Activated CD4-positive, CD25-positive, alpha-beta regulatory T cell treated with anti-CD3 and anti-CD28 coated beads, Interleukin-2, amount 50 U/mL, for 16 hours (primary cell): ENCODE data around the gene DYNC2LI1.

Source experiments
- DNase-seq: peaks from one replicate; pipeline ENCODE4 v3.0.0-alpha.2; 2020; ENCODE audit warnings: low read depth, low spot score

Gene DYNC2LI1

GRCh38 chr2:43763091-43763490 is 10.7 kb upstream of the DYNC2LI1 start:
- no peak for DNase-seq

- DNase-seq: no peak
Measured at GRCh38 chr2:43764086-43764705, 9.6 kb upstream of the DYNC2LI1 start.

- no peak for DNase-seq
Measured at GRCh38 chr2:43766006-43766405, 7.8 kb upstream of the DYNC2LI1 start.

- no peak for DNase-seq
Measured at GRCh38 chr2:43774617-43775016, 778 bp downstream of the DYNC2LI1 start.

- no peak for DNase-seq
Measured at GRCh38 chr2:43776324-43776723, 2.5 kb downstream of the DYNC2LI1 start.

GRCh38 chr2:43777306-43777926 is 3.6 kb downstream of the DYNC2LI1 start:
- DNase-seq: no peak

- DNase-seq: no peak
Measured at GRCh38 chr2:43778233-43778632, 4.4 kb downstream of the DYNC2LI1 start.

GRCh38 chr2:43787895-43788294 is 14.1 kb downstream of the DYNC2LI1 start:
- DNase-seq: no peak

- DNase-seq: no peak
Measured at GRCh38 chr2:43788646-43789045, 14.8 kb downstream of the DYNC2LI1 start.

- DNase-seq: no peak
Measured at GRCh38 chr2:43790147-43790546, 16.3 kb downstream of the DYNC2LI1 start.

- no peak for DNase-seq
Measured at GRCh38 chr2:43791035-43791765, 17.4 kb downstream of the DYNC2LI1 start.

GRCh38 chr2:43792653-43793052 is 18.8 kb downstream of the DYNC2LI1 start:
- no peak for DNase-seq

GRCh38 chr2:43794956-43795355 is 21.1 kb downstream of the DYNC2LI1 start:
- no peak for DNase-seq

- no peak for DNase-seq
Measured at GRCh38 chr2:43796206-43796605, 22.4 kb downstream of the DYNC2LI1 start.

GRCh38 chr2:43798300-43798699 is 24.5 kb downstream of the DYNC2LI1 start:
- no peak for DNase-seq

- no peak for DNase-seq
Measured at GRCh38 chr2:43800894-43801293, 27.1 kb downstream of the DYNC2LI1 start.

GRCh38 chr2:43802135-43802534 is 28.3 kb downstream of the DYNC2LI1 start:
- no peak for DNase-seq

GRCh38 chr2:43803113-43803512 is 29.3 kb downstream of the DYNC2LI1 start:
- no peak for DNase-seq

- no peak for DNase-seq
Measured at GRCh38 chr2:43806719-43807031, 32.8 kb downstream of the DYNC2LI1 start.

- DNase-seq: no peak
Measured at GRCh38 chr2:43810452-43810851, 36.6 kb downstream of the DYNC2LI1 start.

- no peak for DNase-seq
Measured at GRCh38 chr2:43810888-43811287, 37.0 kb downstream of the DYNC2LI1 start.

GRCh38 chr2:43812006-43812405 is 38.2 kb downstream of the DYNC2LI1 start:
- DNase-seq: no peak

GRCh38 chr2:43812947-43813346 is 39.1 kb downstream of the DYNC2LI1 start:
- no peak for DNase-seq
